GM20431 (cell line): ENCODE measurements around the gene STARD8.

ENCODE experiments used
- in situ Hi-C: fragments of 300-500 bp; cut with MseI, MboI; formaldehyde crosslinking; loops from one replicate; pipeline ENCODE4 v1.15.0; 2020; ENCODE audit warnings: low sequenced_read_pairs; ENCODE audit not compliant: unreplicated experiment

Gene STARD8

DNA sequence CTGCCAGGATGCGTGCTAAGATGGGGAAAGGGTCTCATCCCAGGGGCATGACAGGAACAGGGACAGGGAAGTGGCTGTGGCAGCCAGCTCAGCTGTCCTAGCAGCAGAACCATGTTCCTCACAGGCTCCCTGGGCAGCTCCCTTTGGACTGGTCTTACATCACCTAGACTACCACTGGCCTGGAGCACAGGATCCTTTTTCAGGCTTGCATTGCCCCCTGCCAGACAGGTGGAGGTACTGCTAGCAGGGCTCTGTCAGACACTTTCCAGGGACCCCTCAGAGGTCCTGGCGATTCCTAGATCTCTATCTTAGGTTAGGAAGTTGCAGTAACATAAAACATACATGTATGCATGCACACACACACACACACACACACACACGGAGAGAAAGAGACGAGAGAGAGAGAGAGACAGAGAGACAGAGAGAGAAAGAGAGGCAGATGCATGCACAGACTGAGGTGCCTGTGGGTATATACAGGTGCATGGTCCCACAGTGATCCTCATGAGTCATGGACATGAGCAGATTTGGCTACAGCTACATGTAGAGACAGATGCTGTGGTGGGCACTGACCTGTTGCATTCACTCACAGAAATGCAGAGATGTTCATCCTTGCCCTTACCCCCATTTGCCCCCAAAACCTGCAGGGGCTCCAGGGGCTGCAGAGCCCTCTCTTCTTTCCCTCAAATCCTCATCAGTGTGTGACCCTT is 63.6 kb downstream of the STARD8 start:
- in situ Hi-C loops: loop anchor here (25.0 kb wide), 1 partner anchor 199 kb away; no protein-coding TSS in a partner anchor

DNA sequence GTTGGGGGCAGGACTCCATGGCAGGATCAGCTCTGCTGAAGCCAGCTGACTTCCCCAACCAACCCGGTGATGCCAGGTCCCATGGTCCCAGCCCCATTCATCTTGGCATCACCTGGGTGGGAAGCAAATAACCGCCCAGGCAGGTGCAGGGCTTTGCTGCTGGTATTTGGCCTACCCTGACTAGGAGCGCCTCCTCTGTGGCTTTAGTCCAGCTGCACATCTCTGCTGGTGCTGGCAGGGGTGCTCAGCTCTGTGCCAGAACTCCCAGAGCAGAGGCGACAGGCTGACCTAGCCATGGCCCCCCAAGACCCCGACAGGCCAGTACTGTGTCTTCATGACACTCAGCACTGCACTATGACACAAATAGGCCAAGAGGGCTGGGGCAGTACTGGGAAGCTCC is 64.4 kb downstream of the STARD8 start:
- in situ Hi-C loops: loop anchor here (25.0 kb wide), 1 partner anchor 200 kb away; no protein-coding TSS in a partner anchor

DNA sequence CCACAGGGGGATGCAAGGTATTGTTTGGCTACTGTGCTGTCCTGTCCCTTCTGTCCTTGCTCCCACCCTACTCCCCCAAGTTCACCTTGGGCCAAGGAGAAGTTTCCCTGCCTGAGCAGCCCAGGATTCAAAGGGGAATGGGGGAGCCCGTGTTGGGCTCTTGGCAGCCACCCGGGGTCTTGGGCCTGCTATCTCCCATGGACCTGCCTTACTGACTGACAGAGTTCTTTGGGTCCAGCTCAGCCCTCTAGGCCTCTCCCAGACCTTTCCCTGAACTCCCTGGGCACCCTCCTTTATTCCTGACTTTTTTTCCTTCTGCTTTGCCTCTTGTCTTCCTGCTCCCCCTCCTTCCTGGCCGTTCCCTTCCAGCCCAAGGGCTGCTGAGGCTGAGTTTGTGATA is 67.4 kb downstream of the STARD8 start:
- in situ Hi-C loops: loop anchor here (25.0 kb wide), 1 partner anchor 203 kb away; no protein-coding TSS in a partner anchor

DNA sequence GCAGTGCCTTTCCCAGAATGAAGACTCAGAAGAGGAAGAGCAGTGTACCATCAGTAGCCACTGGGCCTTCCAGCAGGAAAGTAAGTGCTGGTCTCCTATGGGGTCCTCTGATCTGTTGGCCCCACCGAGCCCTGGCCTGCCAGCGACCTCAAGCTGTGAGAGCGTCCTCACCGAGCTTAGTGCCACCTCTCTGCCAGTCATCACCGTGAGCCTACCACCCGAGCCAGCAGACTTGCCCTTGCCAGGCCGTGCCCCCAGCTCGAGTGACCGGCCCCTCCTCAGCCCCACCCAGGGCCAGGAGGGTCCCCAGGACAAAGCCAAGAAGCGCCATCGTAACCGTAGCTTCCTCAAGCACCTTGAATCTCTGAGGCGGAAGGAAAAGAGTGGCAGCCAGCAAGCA is 69.7 kb downstream of the STARD8 start:
- in situ Hi-C loops: loop anchor here (25.0 kb wide), 1 partner anchor 205 kb away; no protein-coding TSS in a partner anchor

DNA sequence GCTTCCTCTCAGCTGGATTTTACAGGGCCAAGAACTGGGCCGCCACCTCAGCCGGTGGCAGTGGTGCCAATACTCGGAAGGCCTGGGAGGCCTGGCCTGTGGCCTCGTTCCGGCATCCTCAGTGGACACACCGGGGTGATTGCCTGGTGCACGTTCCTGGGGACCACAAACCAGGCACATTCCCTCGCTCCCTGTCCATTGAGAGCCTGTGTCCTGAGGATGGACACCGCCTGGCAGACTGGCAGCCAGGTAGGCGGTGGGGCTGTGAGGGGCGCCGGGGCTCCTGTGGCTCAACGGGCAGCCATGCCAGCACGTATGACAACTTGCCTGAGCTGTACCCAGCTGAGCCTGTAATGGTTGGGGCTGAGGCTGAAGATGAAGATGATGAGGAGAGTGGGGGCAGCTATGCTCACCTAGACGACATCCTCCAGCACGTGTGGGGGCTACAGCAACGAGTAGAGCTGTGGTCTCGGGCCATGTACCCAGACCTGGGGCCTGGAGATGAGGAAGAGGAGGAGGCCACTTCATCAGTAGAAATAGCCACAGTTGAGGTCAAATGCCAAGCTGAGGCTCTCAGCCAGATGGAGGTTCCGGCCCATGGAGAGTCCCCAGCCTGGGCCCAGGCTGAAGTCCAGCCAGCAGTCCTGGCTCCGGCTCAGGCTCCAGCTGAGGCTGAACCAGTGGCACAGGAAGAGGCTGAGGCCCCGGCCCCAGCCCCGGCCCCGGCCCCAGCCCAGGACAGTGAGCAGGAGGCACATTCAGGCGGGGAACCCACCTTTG is 70.4 kb downstream of the STARD8 start:
- in situ Hi-C loops: loop anchor here (25.0 kb wide), 1 partner anchor 206 kb away; no protein-coding TSS in a partner anchor

DNA sequence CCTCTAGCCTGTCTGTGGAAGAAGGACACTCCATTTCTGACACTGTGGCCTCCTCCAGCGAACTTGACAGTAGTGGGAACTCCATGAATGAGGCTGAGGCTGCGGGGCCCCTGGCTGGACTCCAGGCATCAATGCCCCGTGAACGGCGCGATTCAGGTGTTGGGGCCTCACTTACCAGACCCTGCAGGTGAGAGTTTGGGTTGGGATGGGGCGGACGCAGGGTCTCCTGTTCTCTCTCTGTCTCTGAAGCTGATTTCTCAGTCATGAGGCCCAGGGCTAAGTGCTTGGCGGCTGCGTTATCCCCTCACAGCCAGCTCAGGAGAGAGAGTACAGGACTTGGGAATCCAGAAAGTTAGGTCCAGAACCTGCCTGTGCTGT is 71.0 kb downstream of the STARD8 start:
- in situ Hi-C loops: loop anchor here (25.0 kb wide), 1 partner anchor 206 kb away; no protein-coding TSS in a partner anchor

DNA sequence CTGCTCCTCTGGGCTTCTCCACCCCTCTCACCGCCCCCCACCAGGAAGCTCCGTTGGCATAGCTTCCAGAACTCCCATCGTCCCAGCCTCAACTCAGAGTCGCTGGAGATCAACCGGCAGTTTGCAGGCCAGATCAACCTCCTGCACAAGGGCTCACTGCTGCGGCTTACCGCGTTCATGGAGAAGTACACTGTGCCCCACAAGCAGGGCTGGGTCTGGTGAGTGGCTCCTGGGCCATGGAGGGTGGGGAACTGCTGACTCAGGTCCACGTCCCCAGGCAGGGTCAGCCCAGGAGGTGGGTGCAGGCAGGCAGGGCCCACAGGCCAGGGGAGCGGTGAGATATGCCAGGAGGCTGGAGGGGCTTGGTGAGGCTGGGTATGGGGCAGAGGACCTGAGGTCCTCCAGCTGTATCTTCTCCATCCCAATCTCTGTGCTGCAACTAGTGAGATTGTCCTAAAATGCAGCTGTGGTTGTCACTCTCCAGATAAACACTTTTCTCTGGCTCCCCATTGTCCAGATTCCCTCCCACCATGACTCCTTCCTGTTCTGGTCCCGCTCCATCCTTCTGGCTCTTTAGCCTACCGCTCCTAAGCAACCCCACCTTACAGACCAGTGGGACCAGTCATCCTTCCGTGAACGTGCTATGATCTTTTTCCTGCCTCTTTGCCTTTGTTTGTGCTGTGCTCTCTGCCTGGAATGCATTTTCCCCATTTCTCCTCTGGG is 71.9 kb downstream of the STARD8 start:
- in situ Hi-C loops: loop anchor here (25.0 kb wide), 1 partner anchor 207 kb away; no protein-coding TSS in a partner anchor

DNA sequence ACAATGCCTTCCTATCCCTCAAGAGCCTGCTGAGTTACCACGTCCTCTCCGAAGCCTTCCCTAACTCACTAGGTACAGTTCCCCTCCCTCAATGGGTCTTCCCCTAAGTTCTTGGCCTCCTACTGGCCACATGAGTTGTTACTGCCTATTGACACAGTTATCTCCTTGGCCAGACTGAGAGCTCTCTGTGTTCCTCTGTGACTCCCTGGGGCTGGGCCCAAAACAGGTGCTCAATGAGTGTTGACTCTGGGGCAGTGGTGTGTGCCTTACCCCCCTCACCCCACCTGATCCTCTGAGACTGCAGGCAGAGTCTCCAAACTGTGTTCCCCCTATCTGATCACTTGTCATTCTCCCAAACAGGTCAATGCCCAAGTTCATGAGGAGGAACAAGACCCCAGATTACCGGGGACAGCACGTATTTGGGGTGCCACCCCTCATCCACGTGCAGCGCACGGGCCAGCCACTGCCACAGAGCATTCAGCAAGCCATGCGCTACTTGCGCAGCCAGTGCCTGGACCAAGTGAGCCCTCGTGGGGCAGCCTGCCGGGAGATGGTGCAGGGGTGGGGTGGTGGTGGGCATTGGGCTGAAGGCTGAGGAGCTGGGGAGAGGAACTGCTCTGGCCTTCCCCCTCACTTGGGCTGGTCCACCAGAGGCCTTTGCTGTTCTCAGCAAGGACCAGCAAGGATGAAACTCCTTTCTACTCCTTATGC is 72.6 kb downstream of the STARD8 start:
- in situ Hi-C loops: loop anchor here (25.0 kb wide), 1 partner anchor 208 kb away; no protein-coding TSS in a partner anchor

DNA sequence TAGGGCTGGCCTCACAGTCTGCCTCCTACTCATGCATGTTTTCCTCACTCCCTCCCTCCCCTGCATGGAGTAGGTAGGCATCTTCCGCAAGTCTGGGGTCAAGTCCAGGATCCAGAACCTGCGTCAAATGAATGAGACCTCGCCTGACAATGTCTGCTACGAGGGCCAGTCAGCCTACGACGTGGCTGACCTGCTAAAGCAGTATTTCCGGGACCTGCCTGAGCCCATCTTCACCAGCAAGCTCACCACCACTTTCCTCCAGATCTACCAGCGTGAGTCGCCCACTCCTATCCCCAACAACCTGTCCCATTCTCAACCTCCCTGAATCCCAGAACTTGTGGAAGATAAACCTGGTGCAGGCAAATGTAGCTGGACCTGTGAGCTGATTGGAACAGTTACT is 73.4 kb downstream of the STARD8 start:
- in situ Hi-C loops: loop anchor here (25.0 kb wide), 1 partner anchor 209 kb away; no protein-coding TSS in a partner anchor

DNA sequence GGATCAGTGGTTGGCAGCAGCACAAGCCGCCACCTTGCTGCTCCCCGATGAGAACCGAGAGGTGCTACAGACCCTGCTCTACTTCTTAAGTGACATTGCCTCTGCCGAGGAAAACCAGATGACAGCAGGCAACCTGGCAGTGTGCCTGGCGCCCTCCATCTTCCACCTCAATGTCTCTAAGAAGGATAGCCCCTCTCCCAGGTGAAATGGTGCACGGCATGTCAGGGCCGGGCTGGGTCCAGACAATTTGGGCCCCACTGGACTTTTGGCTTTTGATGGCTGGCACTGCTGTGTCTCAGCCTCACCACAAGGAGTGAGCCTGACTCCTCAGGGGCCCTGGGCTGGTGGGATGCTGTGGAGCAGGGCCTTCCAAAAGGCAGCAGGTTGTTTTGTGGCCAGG is 74.1 kb downstream of the STARD8 start:
- in situ Hi-C loops: loop anchor here (25.0 kb wide), 1 partner anchor 209 kb away; no protein-coding TSS in a partner anchor

DNA sequence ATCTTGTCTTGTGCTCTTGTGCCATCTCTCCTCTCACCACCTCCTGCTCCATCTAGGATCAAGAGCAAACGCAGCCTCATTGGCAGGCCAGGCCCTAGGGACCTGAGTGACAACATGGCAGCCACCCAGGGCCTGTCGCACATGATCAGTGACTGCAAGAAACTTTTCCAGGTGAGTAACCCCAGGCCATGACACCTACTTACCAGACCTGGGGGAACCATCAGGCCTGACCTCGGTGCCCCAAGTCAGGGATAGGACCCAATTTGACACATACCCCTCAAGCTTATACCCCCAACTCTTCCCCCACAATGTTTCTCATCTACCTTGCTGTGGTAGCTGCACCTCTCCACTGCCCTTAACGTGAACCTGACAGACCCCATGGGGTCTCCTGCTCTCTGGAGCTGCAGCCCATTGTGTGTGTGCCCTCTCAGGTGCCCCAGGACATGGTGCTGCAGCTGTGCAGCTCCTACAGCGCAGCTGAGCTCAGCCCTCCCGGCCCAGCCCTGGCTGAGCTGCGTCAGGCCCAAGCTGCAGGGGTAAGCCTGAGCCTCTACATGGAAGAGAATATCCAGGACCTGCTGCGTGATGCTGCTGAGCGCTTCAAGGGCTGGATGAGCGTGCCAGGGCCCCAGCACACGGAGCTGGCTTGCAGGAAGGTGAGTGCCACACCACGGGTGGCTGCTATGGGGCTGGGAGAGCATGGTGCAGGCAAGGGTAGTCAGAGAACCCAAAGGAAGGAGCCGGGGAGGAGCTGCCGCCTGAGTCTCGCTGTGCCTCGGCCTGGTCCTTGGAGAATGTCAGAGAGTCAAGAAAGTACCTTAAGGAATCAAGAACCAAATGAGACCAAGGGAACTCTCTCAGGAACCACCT is 74.8 kb downstream of the STARD8 start:
- in situ Hi-C loops: loop anchor here (25.0 kb wide), 1 partner anchor 210 kb away; no protein-coding TSS in a partner anchor

DNA sequence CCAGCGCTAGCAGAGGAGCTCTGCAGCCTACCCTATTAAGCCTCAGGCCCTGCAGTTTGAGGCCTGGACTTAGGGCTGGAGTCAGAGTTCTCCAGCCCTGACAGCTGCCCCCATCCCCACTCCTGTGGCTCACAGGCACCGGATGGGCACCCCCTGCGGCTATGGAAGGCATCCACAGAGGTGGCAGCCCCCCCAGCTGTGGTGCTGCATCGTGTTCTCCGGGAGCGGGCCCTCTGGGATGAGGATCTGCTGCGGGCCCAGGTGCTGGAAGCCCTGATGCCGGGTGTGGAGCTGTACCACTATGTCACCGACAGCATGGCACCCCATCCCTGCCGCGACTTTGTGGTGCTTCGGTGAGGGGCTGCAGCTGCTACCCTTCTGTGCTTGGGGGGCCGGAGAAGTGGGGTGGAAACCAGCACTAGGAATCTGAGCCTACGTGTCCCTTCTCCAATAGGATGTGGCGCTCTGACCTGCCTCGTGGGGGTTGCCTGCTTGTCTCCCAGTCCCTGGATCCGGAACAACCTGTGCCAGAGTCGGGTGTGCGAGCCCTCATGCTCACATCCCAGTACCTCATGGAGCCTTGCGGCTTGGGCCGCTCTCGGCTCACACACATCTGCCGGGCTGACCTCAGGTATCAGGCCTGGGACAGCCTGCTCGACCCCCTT is 76.2 kb downstream of the STARD8 start:
- in situ Hi-C loops: loop anchor here (25.0 kb wide), 1 partner anchor 211 kb away; no protein-coding TSS in a partner anchor

DNA sequence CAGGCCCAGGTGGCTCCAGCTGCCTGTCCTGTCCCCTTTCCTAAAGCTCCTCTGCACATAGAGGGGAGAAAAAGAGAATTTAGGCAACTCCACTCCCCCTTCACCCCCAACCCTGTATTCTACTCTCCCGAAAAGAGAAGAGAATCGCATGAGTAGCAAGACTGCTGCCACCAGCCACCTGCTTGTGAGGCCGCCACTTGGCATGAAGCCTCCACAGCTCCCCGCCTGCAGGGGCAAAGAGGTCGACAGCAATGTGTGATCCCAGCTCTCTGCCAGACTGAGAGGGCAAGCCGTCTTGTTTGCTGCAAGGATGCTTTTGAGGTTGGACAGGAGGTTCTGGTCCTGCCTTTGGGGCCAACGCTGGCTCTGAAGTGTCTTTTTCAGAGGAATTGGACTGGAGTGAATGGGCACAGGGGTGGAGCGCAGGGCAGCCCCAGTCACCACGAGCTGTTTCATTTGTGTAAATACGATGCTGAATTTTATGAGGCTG is 77.1 kb downstream of the STARD8 start:
- in situ Hi-C loops: loop anchor here (25.0 kb wide), 1 partner anchor 212 kb away; no protein-coding TSS in a partner anchor

DNA sequence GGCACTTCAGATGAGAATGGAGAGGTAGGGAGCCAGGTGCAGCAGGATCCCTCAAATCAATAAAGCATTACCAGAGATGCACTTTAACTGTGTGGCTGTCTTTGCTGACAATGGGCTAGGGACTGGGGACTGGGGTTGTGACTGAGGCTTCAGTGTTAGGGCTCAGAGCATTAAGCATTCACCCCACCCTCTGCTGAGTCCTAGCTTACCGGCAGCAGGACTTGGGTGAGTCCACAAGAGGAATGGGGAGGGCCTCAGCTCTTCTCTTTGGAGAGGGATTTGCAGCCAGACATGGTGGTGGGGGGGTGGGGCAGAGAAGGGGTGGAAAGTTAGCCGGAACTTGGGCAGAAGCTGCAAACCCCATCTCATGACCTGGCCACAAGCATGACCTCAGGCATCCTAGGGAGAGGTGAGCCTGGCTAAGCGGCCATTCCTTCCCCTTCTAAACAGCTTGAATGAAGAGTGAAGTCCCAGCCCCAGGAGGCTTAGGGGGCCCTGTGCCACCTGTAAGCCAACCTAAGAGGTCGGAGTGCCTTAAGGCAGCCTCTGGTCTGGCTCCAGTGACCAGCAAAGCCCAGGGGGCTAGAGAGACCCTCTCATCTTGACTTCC is 78.4 kb downstream of the STARD8 start:
- in situ Hi-C loops: no loop called here

DNA sequence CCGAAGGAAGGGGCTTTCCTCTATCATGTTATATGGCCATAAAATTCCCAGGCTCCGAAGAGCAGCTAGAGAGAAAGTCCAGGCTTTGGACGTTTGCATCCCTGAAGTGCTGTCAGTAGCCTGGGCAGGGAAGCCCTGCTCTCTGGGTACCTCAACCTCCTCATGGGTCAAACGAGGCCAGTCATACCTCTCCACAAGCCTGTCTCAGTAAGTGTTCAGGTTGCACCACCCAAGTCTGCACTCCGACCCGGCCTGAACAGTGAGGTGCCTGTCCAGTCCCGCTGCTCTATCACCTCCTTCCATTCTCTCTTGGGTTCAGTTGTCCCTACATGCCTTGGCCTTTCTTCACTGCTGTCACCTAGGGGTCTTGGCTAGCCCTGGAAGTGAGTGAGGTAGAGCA is 78.9 kb downstream of the STARD8 start:
- in situ Hi-C loops: no loop called here

DNA sequence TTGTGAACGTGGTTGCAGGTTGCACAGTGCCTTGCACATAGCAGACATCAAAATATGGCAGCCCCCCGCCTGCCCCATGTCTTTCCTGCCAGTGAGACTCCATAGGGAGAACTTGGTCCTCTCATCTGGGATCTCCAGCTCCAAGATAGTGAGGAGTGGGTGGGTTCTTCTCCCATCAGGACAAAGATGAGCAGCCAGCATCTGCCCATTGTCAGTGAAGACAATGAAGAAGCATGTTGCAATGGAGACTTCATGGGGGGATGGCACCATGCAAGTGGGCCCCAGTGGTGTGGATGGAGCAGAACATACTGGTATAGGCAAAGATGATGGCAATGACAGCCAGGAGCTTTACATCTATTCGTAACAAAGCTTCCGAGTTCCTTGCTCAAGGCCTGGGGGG is 80.2 kb downstream of the STARD8 start:
- in situ Hi-C loops: no loop called here

DNA sequence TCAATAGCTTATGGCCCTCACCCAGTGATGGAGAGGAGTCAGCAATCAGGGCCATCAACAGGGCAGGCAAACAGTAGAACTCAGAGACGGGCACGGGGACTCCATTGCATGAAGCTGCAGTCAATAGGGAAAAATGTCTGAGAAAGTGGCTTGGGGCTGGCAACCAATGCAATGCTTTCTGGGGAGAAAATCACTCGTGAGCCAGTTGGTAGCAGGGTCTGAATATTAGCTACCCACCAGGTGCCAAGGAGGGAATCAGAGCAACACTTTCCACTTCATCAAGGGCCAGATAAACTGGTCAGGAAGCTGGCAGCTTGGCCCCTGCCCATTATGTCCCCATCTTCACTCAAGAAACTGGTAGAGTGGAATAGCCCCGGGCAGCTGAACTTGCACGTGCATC is 80.7 kb downstream of the STARD8 start:
- in situ Hi-C loops: no loop called here
